K562 (cell line): ENCODE data around the gene SNAPC2. TPM values are rescaled to one million over a fixed set of nuclear protein-coding genes. Genes with fewer than 3 reads are reported as not detected.

Experiments used
- CBFA2T2 ChIP-seq: fragments of 450-650 bp; conservative IDR thresholded peaks from 2 replicates; pipeline ENCODE4 v1.6.1; 2017; ENCODE audit warnings: mild to moderate bottlenecking
- CXXC5 ChIP-seq: fragments of 250-450 bp; sonication (Bioruptor Pico); IDR thresholded peaks from 2 replicates; pipeline ENCODE4 v1.8.0; 2022; ENCODE audit warnings: inconsistent platforms, mild to moderate bottlenecking, moderate library complexity
- FOXM1 ChIP-seq, 2 experiments: fragments of 450-650 bp in 1 of 2; sonication (generic) in 1 of 2; formaldehyde crosslinking in 1 of 2; IDR thresholded peaks; 2 replicates each; pipeline versions ENCODE4 v1.6.1 to v1.9.0; 2017 to 2022; ENCODE audit warnings: low read depth in 2 of 2, mild to moderate bottlenecking in 2 of 2, missing genetic modification reagents in 1 of 2, moderate library complexity in 1 of 2
- GATA2 ChIP-seq: sonication (generic); formaldehyde crosslinking; IDR thresholded peaks from 2 replicates; pipeline ENCODE4 v1.4.0; 2020; ENCODE audit warnings: mild to moderate bottlenecking, missing genetic modification reagents
- IRF2 ChIP-seq: sonication (generic); formaldehyde crosslinking; IDR thresholded peaks from 2 replicates; pipeline ENCODE4 v1.8.1; 2022; ENCODE audit warnings: mild to moderate bottlenecking, missing genetic modification reagents
- L3MBTL2 ChIP-seq: fragments of 450-650 bp; IDR thresholded peaks from 2 replicates; pipeline ENCODE4 v1.6.1; 2016; ENCODE audit warnings: mild to moderate bottlenecking, moderate library complexity
- MCM7 ChIP-seq, 2 experiments: fragments of 450-650 bp; IDR thresholded peaks; 2 replicates each; pipeline ENCODE4 v1.6.1; 2016 to 2018
- NCOA2 ChIP-seq, 2 experiments: fragments of 450-650 bp; IDR thresholded peaks; 2 replicates each; pipeline ENCODE4 v1.6.1; 2018; ENCODE audit warnings: mild to moderate bottlenecking in 2 of 2, moderate library complexity in 1 of 2; ENCODE audit not compliant: partially characterized antibody in 2 of 2
- NEUROD1 ChIP-seq: fragments of 150-350 bp; IDR thresholded peaks from 2 replicates; pipeline ENCODE4 v1.6.1; 2014; ENCODE audit warnings: borderline replicate concordance, low read length, low read depth; ENCODE audit not compliant: partially characterized antibody
- PTTG1 ChIP-seq: fragments of 450-650 bp; IDR thresholded peaks from 2 replicates; pipeline ENCODE4 v1.6.1; 2016; ENCODE audit warnings: low read depth, mild to moderate bottlenecking, missing genetic modification characterization, missing compliant biosample characterization
- ZNF274 ChIP-seq: IDR thresholded peaks from 2 replicates; pipeline ENCODE4 v1.6.1; 2011; ENCODE audit warnings: low read depth, mild to moderate bottlenecking, low read length, moderate library complexity, borderline replicate concordance
- ZNF668 ChIP-seq: fragments of 250-450 bp; sonication (Bioruptor Pico); IDR thresholded peaks from 2 replicates; pipeline ENCODE4 v1.8.0; 2022; ENCODE audit warnings: mild to moderate bottlenecking, inconsistent platforms
- polyA plus RNA-seq, 8 experiments: library from polyadenylated mRNA; depleted of rRNA in 4 of 8; stranded (reverse) in 5 of 8; unstranded in 3 of 8; fragments of >200 nt; fragmentation: Nextera tagmentation in 2 of 8; fragmentation: Illumina TruSeq in 1 of 8; extraction: Ambion mirVana in 2 of 8; extraction: Trizol in 1 of 8; gene quantifications; 2 replicates each; pipeline versions ENCODE4 v1.2.1 to v1.2.3, GENCODE V29; 2011 to 2014; ENCODE audit warnings: inconsistent platforms in 1 of 8, missing spikeins in 1 of 8
- total RNA-seq, 7 experiments: library from RNA; depleted of rRNA in 6 of 7; stranded (reverse); fragments of >200 nt in 6 of 7; fragmentation: Illumina TruSeq in 2 of 7; extraction: Trizol in 2 of 7; gene quantifications; 2 replicates each; pipeline versions ENCODE4 v1.2.1 to v1.2.3, GENCODE V29; 2011 to 2021; ENCODE audit warnings: low replicate concordance in 1 of 7
- TF ChIP-seq, protein P1 (sequence below): fragments of 250-450 bp; sonication (Bioruptor Pico); IDR thresholded peaks from 2 replicates; pipeline ENCODE4 v1.4.0; 2020; ENCODE audit warnings: mild to moderate bottlenecking, moderate library complexity
- TF ChIP-seq, protein P2 (sequence below): fragments of 450-650 bp; formaldehyde crosslinking; IDR thresholded peaks from 2 replicates; pipeline ENCODE4 v1.4.0; 2022; ENCODE audit warnings: mild to moderate bottlenecking, moderate library complexity
- TF ChIP-seq, protein P3 (sequence below): fragments of 450-650 bp; IDR thresholded peaks from 2 replicates; pipeline ENCODE4 v1.6.1; 2016; ENCODE audit warnings: low read depth, mild to moderate bottlenecking, moderate library complexity
- TF ChIP-seq, protein P4 (sequence below): fragments of 450-650 bp; formaldehyde crosslinking; conservative IDR thresholded peaks from 2 replicates; pipeline ENCODE4 v1.4.0; 2022; ENCODE audit warnings: mild to moderate bottlenecking, missing genetic modification characterization
- TF ChIP-seq, protein P5 (sequence below): IDR thresholded peaks from 2 replicates; pipeline ENCODE4 v1.6.1; 2011; ENCODE audit warnings: borderline replicate concordance, low read depth, mild to moderate bottlenecking, moderate library complexity, low read length; ENCODE audit not compliant: insufficient read depth, poor library complexity, severe bottlenecking

Gene SNAPC2
- total and polyA plus RNA-seq, 9 of the 15 experiments (the other 6 are each of a cell fraction or from before 2014, with no cell fraction given) = 0.59 to 45.1 (median 15.3) TPM

DNA sequence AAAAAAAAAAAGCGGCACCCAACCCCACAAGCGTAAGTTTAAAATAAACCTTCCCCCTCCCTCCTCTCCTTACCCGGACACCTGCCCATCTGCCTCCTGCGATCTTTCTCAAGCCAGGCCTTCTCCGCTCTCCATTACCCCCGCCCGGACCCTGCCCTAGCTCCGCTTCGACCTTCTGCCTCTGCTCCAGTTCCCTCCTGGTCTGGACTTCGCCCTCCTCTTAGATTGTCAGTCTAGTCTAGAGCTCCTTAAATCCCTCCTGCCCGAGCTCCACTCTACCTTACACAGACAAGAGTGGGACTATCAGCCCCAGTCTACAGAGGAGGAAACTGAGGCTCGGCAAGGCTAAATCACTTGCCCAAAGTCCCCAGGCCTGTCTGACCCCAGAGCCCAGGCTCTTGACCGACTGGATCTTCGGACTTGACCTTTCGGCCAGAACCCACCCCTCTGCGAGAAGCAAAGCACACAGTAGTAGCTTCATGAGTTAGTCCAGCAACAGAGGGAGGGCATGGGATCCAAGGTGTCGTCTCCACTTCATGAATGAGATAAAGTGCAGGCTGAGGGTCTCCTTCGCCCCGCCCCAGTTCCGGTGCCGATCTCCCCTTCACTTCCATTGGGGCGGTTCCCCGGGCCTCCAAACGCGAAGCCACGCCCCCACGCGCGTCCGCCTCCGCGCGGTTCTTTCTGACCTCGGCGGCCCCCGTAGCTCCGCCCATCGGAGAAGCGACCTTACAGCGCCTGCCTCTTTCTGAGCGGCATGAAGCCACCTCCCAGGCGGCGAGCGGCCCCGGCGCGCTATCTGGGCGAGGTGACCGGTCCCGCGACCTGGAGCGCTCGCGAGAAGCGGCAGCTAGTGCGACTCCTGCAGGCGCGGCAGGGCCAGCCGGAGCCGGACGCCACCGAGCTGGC, at the start of gene SNAPC2 (continued):
- TF ChIP-seq NCOA2 (IDR thresholded peaks at IDR 0.05; ENCODE audit: partially characterized antibody in 2 of 2) = no peak
- no peak for TF ChIP-seq CBFA2T2
- TF ChIP-seq, protein P1, sequence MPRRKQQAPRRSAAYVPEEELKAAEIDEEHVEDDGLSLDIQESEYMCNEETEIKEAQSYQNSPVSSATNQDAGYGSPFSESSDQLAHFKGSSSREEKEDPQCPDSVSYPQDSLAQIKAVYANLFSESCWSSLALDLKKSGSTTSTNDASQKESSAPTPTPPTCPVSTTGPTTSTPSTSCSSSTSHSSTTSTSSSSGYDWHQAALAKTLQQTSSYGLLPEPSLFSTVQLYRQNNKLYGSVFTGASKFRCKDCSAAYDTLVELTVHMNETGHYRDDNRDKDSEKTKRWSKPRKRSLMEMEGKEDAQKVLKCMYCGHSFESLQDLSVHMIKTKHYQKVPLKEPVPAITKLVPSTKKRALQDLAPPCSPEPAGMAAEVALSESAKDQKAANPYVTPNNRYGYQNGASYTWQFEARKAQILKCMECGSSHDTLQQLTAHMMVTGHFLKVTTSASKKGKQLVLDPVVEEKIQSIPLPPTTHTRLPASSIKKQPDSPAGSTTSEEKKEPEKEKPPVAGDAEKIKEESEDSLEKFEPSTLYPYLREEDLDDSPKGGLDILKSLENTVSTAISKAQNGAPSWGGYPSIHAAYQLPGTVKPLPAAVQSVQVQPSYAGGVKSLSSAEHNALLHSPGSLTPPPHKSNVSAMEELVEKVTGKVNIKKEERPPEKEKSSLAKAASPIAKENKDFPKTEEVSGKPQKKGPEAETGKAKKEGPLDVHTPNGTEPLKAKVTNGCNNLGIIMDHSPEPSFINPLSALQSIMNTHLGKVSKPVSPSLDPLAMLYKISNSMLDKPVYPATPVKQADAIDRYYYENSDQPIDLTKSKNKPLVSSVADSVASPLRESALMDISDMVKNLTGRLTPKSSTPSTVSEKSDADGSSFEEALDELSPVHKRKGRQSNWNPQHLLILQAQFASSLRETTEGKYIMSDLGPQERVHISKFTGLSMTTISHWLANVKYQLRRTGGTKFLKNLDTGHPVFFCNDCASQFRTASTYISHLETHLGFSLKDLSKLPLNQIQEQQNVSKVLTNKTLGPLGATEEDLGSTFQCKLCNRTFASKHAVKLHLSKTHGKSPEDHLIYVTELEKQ = no peak
- no peak for TF ChIP-seq PTTG1 (tag)
- TF ChIP-seq CXXC5 (CRISPR knock-in tag) = peak; percentile 81
- no peak for TF ChIP-seq MCM7 (IDR thresholded peaks at IDR 0.05)
- TF ChIP-seq, protein P2, sequence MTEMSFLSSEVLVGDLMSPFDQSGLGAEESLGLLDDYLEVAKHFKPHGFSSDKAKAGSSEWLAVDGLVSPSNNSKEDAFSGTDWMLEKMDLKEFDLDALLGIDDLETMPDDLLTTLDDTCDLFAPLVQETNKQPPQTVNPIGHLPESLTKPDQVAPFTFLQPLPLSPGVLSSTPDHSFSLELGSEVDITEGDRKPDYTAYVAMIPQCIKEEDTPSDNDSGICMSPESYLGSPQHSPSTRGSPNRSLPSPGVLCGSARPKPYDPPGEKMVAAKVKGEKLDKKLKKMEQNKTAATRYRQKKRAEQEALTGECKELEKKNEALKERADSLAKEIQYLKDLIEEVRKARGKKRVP (CRISPR knock-in tag) = no peak
- TF ChIP-seq FOXM1 (IDR thresholded peaks at IDR 0.05; ENCODE audit: low read depth) = no peak
- TF ChIP-seq FOXM1 (CRISPR knock-in tag; IDR thresholded peaks at IDR 0.05; ENCODE audit: low read depth) = no peak; the same call in 1 of the 2 replicates
- peak; percentile 64 for TF ChIP-seq L3MBTL2
- no peak for TF ChIP-seq GATA2
- TF ChIP-seq, protein P3, sequence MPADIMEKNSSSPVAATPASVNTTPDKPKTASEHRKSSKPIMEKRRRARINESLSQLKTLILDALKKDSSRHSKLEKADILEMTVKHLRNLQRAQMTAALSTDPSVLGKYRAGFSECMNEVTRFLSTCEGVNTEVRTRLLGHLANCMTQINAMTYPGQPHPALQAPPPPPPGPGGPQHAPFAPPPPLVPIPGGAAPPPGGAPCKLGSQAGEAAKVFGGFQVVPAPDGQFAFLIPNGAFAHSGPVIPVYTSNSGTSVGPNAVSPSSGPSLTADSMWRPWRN = no peak
- TF ChIP-seq, protein P4, sequence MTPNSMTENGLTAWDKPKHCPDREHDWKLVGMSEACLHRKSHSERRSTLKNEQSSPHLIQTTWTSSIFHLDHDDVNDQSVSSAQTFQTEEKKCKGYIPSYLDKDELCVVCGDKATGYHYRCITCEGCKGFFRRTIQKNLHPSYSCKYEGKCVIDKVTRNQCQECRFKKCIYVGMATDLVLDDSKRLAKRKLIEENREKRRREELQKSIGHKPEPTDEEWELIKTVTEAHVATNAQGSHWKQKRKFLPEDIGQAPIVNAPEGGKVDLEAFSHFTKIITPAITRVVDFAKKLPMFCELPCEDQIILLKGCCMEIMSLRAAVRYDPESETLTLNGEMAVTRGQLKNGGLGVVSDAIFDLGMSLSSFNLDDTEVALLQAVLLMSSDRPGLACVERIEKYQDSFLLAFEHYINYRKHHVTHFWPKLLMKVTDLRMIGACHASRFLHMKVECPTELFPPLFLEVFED (CRISPR knock-in tag) = no peak
- 0 out of 2 replicates have a peak, but pooled peaks have one; percentile 19 for TF ChIP-seq ZNF668
- TF ChIP-seq ZNF274 = no peak
- TF ChIP-seq IRF2 (CRISPR knock-in tag) = no peak
- TF ChIP-seq, protein P5, sequence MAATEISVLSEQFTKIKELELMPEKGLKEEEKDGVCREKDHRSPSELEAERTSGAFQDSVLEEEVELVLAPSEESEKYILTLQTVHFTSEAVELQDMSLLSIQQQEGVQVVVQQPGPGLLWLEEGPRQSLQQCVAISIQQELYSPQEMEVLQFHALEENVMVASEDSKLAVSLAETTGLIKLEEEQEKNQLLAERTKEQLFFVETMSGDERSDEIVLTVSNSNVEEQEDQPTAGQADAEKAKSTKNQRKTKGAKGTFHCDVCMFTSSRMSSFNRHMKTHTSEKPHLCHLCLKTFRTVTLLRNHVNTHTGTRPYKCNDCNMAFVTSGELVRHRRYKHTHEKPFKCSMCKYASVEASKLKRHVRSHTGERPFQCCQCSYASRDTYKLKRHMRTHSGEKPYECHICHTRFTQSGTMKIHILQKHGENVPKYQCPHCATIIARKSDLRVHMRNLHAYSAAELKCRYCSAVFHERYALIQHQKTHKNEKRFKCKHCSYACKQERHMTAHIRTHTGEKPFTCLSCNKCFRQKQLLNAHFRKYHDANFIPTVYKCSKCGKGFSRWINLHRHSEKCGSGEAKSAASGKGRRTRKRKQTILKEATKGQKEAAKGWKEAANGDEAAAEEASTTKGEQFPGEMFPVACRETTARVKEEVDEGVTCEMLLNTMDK = peak; percentile 93
- peak; percentile 57 for TF ChIP-seq NEUROD1
